HepG2 (cell line): ENCODE results near the gene GADL1. TPM values are rescaled to one million over a fixed set of nuclear protein-coding genes. Genes with fewer than 3 reads are reported as not detected.

Experiments
- ATAC-seq: fragments of 200-7000 bp; cut with Tn5 transposase; 3 replicates; pipeline ENCODE4 v1.9.1; 2020; ENCODE audit warnings: mild to moderate bottlenecking, moderate library complexity
- BruUV-seq: library from RNA; stranded (reverse); fragments of 400-500 nt; replicated peaks from 2 replicates; lab custom pipeline; 2021; lab: Mats Ljungman, UMichigan
- CTCF ChIA-PET: fragments of 300-600 bp; formaldehyde crosslinking; extraction: SDS; loops from one replicate; lab custom pipeline; 2021; ENCODE audit warnings: low total read pairs, inconsistent platforms, low intra/inter-chr PET ratio; lab: Yijun Ruan, JAX
- POLR2A ChIA-PET: fragments of 350-600 bp; sonication (Branson Sonifier 250); formaldehyde crosslinking; loops from one replicate; lab custom pipeline; 2020; ENCODE audit warnings: antibody characterized with exemption, inconsistent platforms; lab: Yijun Ruan, JAX
- DNase-seq: peaks from one replicate; pipeline ENCODE4 v3.0.0-alpha.2; 2015; ENCODE audit warnings: low spot score
- FAIRE-seq: peaks from 3 replicates; lab custom pipeline; 2011; peaks lifted over from hg19 to GRCh38; lab: Jason Lieb, UNC
- H2AFZ ChIP-seq: one replicate; pipeline ENCODE4 v1.6.1; 2011; ENCODE audit warnings: low read length, inconsistent platforms
- H3K27ac ChIP-seq: fragments of 300-600 bp; 3 replicates; pipeline ENCODE4 v1.8.0; 2011; ENCODE audit warnings: mixed run types, mild to moderate bottlenecking, mixed read lengths, low read length, inconsistent platforms; ENCODE audit not compliant: insufficient read depth; ENCODE audit errors: extremely low read length
- H3K27me3 ChIP-seq, 2 experiments: fragments of 200-600 bp in 1 of 2; 2 replicates in 1 of 2; 3 replicates in 1 of 2; pipeline versions ENCODE4 v1.6.0 to v1.8.0; 2011; ENCODE audit warnings: low read length in 2 of 2, mild to moderate bottlenecking in 2 of 2, moderate library complexity in 2 of 2, inconsistent platforms in 1 of 2; ENCODE audit not compliant: insufficient read depth in 2 of 2, control insufficient read depth in 1 of 2
- H3K36me3 ChIP-seq, 2 experiments: fragments of 200-600 bp in 1 of 2; replicated peaks in 1 of 2; 2 replicates in 1 of 2; 3 replicates in 1 of 2; pipeline versions ENCODE4 v1.5.1 to v1.8.0; 2011; ENCODE audit warnings: low read length in 2 of 2, inconsistent platforms in 1 of 2; ENCODE audit not compliant: insufficient read depth in 2 of 2, control insufficient read depth in 1 of 2
- H3K4me1 ChIP-seq: 2 replicates; pipeline ENCODE4 v1.5.1; 2012; ENCODE audit warnings: low read length, inconsistent platforms; ENCODE audit not compliant: insufficient read depth
- H3K4me2 ChIP-seq: 2 replicates; pipeline ENCODE4 v1.6.0; 2011; ENCODE audit warnings: low read depth, low read length, inconsistent platforms
- H3K4me3 ChIP-seq, 3 experiments: fragments of 200-600 bp in 1 of 3; sonication (generic), shearing (Covaris generic) in 1 of 3; replicated peaks in 1 of 3; 2 replicates each; pipeline ENCODE4 v1.5.1; 2011 to 2016; ENCODE audit warnings: low read length in 3 of 3, inconsistent platforms in 2 of 3, low read depth in 2 of 3, mild to moderate bottlenecking in 2 of 3, control low read depth in 1 of 3, mixed read lengths in 1 of 3; ENCODE audit not compliant: insufficient read depth in 1 of 3
- H3K79me2 ChIP-seq: one replicate; pipeline ENCODE4 v1.6.1; 2011; ENCODE audit warnings: low read length, inconsistent platforms; ENCODE audit not compliant: insufficient read depth
- H3K9ac ChIP-seq: 2 replicates; pipeline ENCODE4 v1.6.0; 2011; ENCODE audit warnings: mild to moderate bottlenecking, low read depth, low read length, inconsistent platforms; ENCODE audit not compliant: insufficient read depth
- H3K9me3 ChIP-seq: 2 replicates; pipeline ENCODE4 v1.5.1; 2012; ENCODE audit warnings: mild to moderate bottlenecking, low read length
- H4K20me1 ChIP-seq: 2 replicates; pipeline ENCODE4 v1.6.0; 2011; ENCODE audit warnings: inconsistent platforms, mild to moderate bottlenecking, low read length, moderate library complexity; ENCODE audit not compliant: insufficient read depth
- PAXIP1 ChIP-seq: sonication (generic); formaldehyde crosslinking; conservative IDR thresholded peaks from 2 replicates; pipeline ENCODE4 v1.4.0; 2020; ENCODE audit warnings: mild to moderate bottlenecking, missing genetic modification reagents, moderate library complexity
- POLR2G ChIP-seq: fragments of 200-400 bp; formaldehyde crosslinking; IDR thresholded peaks from 2 replicates; pipeline ENCODE4 v1.6.1; 2018; ENCODE audit warnings: mild to moderate bottlenecking, low read depth, low read length, moderate library complexity
- RBM22 ChIP-seq: fragments of 200-400 bp; formaldehyde crosslinking; optimal IDR thresholded peaks from 2 replicates; pipeline ENCODE3; 2017; ENCODE audit warnings: mild to moderate bottlenecking, low read length, moderate library complexity
- SCMH1 ChIP-seq: sonication (generic); formaldehyde crosslinking; IDR thresholded peaks from 2 replicates; pipeline ENCODE4 v1.9.0; 2021; ENCODE audit warnings: missing genetic modification reagents, mild to moderate bottlenecking, borderline replicate concordance
- ZNF460 ChIP-seq: sonication (generic); formaldehyde crosslinking; IDR thresholded peaks from 2 replicates; pipeline ENCODE4 v1.5.1; 2020; ENCODE audit warnings: missing genetic modification reagents, mild to moderate bottlenecking, borderline replicate concordance
- WGBS: methylation state at CpG from one replicate; pipeline ENCODE4 v1.1.6; 2017; ENCODE audit warnings: low lambda C conversion rate; 5-methylcytosine and 5-hydroxymethylcytosine counted together
- in situ Hi-C: cut with HindIII; loops from 2 replicates; pipeline ENCODE4 v1.10.0; 2017; ENCODE audit warnings: low pct_unique_long_range_greater_than_20kb; ENCODE audit not compliant: extremely low pct_ligation_motif_present
- intact Hi-C: fragments of 100-400 bp; cut with micrococcal nuclease; formaldehyde crosslinking; loops from one replicate; pipeline ENCODE4 v1.10.0; 2022; ENCODE audit not compliant: unreplicated experiment
- polyA plus RNA-seq, 8 experiments: library from polyadenylated mRNA; depleted of rRNA in 3 of 8; stranded (reverse) in 7 of 8; unstranded in 1 of 8; fragments of >200 nt; fragmentation: Illumina TruSeq in 4 of 8; extraction: Trizol in 4 of 8; gene quantifications; 2 replicates each; pipeline versions ENCODE4 v1.2.1 to v1.2.3, GENCODE V29; 2011 to 2016; ENCODE audit warnings: low read depth in 4 of 8, missing spikeins in 1 of 8, mixed read lengths in 1 of 8; ENCODE audit not compliant: insufficient read depth in 1 of 8
- total RNA-seq, 5 experiments: library from RNA; depleted of rRNA; stranded (reverse); fragments of >200 nt; fragmentation: Illumina TruSeq; extraction: Trizol; gene quantifications; 2 replicates each; pipeline ENCODE4 v1.2.3, GENCODE V29; 2016; ENCODE audit warnings: low read depth in 1 of 5

The GADL1 gene
- total and polyA plus RNA-seq, 2 of the 13 experiments (the other 11 are each of a cell fraction or from before 2014, with no cell fraction given) = not detected

- Histone ChIP-seq H3K4me2 (no peak overlapping the region), H3K36me3 (peaks cover 38 to 97% of the 10 kb centered on the region in 2 experiments), H4K20me1 (peaks cover 69% of the 10 kb centered on the region), H3K27me3 (no peaks in the 10 kb centered on the region), H3K9me3 (no peaks in the 10 kb centered on the region), H3K4me1 (peaks cover 79% of the 10 kb centered on the region), H3K27ac (no peak overlapping the region), H3K79me2 (peaks cover 13% of the 10 kb centered on the region), H2AFZ (no peak overlapping the region), H3K4me3 (no peak overlapping the region), H3K9ac (no peak overlapping the region)
- ChIA-PET CTCF (no interaction called here), POLR2A (no interaction called here)
- ATAC-seq = no peak
- no TSS peak for BruUV-seq
- no peak for DNase-seq
- in situ Hi-C loops (no loop called here), intact Hi-C loops (loop anchor here (5.0 to 10.0 kb wide), 2 partner anchors 195 to 578 kb away; no protein-coding TSS in a partner anchor)
- no peak for TF ChIP-seq SCMH1 (CRISPR knock-in tag)
- peak; percentile 98 for TF ChIP-seq RBM22
- TF ChIP-seq POLR2G = peak; percentile 39; the same call in 1 of the 2 replicates
- TF ChIP-seq ZNF460 (CRISPR knock-in tag) = no peak
- no peak for TF ChIP-seq PAXIP1 (CRISPR knock-in tag)
- WGBS = 95% methylated on average over 2 of the region's 2 CpGs
- FAIRE-seq = no peak
Observed at GRCh38 chr3:30690199-30690598, 204.3 kb downstream of the GADL1 start.
